ENCODE results near the gene SP2. TPM values are rescaled to one million over a fixed set of nuclear protein-coding genes. Genes with fewer than 3 reads are reported as not detected.

The SP2 gene
- total RNA-seq, 2 donors from 2014 or later, result 12.8 to 13.4 TPM

DNA sequence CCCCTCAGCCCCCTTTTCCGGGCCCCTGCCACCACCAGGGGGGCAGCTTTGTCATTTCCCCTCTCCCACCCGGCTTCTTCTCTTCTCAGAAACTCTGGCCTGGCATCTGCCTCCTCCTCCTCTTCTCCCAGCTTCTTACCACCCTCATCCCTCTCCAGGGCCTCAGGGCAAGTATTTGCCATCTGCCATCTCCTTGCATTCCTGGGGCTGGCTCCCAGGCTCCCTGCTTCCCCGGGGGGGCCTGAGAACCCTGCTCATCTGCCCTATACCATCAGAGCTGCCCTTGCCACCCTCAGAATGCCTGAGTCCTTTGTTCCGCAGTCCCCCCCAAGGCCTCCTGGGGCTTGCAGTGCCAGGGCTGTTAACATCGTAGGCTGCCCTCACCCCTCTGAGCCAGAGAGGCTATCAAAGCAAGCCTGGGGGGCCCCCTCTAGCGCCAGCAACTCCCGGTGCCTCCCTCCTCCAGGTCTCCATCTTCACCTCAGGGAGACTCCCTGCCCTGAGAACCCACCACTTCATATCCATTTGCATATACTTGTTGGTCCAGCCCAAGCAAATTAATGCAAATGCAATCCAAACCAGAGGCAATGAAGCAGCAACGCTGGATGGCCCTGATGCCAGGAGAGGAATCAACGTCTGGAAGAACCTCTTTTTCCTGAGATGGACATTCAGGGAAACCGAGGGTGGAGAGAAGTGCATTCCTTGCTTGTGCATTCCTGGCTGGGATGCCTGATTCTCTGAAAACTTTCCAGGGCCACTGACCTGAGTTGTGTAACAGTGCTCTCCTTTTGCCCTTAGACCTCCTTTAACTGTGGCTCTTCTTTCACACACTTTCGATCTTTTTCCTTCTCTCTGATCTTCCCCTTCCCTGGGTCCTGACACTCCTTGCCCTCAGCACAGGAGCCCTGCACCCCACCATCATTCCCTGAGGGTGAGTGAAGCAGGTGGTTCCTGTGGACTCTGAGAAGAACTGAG is 20.7 kb upstream of the SP2 start:
- no peak overlapping the region for H3K27ac Mint-ChIP-seq
- no peaks in the 10 kb centered on the region for H3K36me3 Mint-ChIP-seq (ENCODE audit: low read depth)
- peaks cover 37% of the 10 kb centered on the region for H3K27me3 Mint-ChIP-seq (ENCODE audit: insufficient read depth)
- H3K27ac ChIP-seq (ENCODE audit: low read depth, low read length), result no peak overlapping the region
- WGBS, 2 experiments (ENCODE audit: insufficient coverage in 1 of 2, insufficient read length in 1 of 2), result 59 to 67% methylated on average over 10 to 11 of the region's 11 CpGs
- H3K4me3 Mint-ChIP-seq, result no peak overlapping the region
- H3K36me3 ChIP-seq (ENCODE audit: control insufficient read depth, insufficient read depth, low read length), result no peaks in the 10 kb centered on the region
- H3K9me3 ChIP-seq (ENCODE audit: control insufficient read depth, low read length), result no peaks in the 10 kb centered on the region
- no peaks in the 10 kb centered on the region for H3K9me3 Mint-ChIP-seq
- H3K9ac ChIP-seq (ENCODE audit: extremely low read depth, low read length, poor library complexity, severe bottlenecking), result no peak overlapping the region
- no peak overlapping the region for H3K4me3 ChIP-seq (ENCODE audit: low read length)
- no peak for TF ChIP-seq CTCF (conservative IDR thresholded peaks at IDR 0.05)
- DNase-seq, result no peak
- peaks cover 43% of the 10 kb centered on the region for H3K4me1 Mint-ChIP-seq
- peaks cover 18% of the 10 kb centered on the region for H3K27me3 ChIP-seq (ENCODE audit: control insufficient read depth, insufficient read depth, low read length, poor library complexity, severe bottlenecking)
- H3K4me1 ChIP-seq (ENCODE audit: control insufficient read depth, insufficient read depth, low read length), result peaks cover 7% of the 10 kb centered on the region

DNA sequence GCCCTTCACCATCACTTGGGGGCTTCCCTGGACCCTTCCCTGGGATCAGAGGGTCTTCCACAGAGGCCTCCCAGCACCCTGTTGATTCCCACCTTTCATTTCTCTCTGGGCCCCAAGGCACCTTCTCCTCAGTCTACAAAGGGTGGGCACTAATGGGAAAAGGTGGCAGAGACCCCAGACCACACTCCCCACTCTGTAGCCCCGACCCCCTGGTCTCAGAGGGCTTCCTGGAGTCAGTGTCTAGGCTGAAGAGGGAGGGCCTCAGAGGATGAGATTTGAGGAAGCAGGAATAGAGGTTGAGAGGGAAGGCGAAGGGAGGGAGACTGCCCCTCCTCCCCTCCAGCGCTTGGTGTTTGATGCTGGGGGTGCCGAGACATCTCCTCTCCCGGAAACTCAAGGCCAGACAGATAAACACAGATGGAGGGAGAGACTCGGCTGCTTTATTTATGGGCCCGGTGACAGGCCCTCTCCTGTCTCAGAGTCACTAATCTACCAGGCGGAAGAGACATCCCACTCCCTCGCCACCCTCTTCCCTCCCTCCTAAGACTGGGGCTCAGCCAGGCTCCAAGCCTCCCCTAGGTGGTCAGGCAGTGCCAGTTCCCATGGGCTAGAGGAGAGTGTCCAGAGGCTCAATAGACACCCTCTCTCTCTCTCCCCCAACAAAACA is 18.5 kb upstream of the SP2 start:
- no peak for DNase-seq
- Histone ChIP-seq H3K27ac (ENCODE audit: low read depth, low read length) (no peak overlapping the region), H3K27me3 (ENCODE audit: control insufficient read depth, insufficient read depth, low read length, poor library complexity, severe bottlenecking) (no peaks in the 10 kb centered on the region), H3K36me3 (ENCODE audit: control insufficient read depth, insufficient read depth, low read length) (no peaks in the 10 kb centered on the region), H3K4me3 (ENCODE audit: low read length) (no peak overlapping the region), H3K9me3 (ENCODE audit: control insufficient read depth, low read length) (no peaks in the 10 kb centered on the region), H3K4me1 (ENCODE audit: control insufficient read depth, insufficient read depth, low read length) (peaks cover 5% of the 10 kb centered on the region), H3K9ac (ENCODE audit: extremely low read depth, low read length, poor library complexity, severe bottlenecking) (no peak overlapping the region)
- no peak overlapping the region for H3K4me3 Mint-ChIP-seq
- no peaks in the 10 kb centered on the region for H3K9me3 Mint-ChIP-seq
- no peak overlapping the region for H3K27ac Mint-ChIP-seq
- no peak for TF ChIP-seq CTCF (conservative IDR thresholded peaks at IDR 0.05)
- H3K27me3 Mint-ChIP-seq (ENCODE audit: insufficient read depth), result peaks cover 26% of the 10 kb centered on the region
- WGBS, 2 experiments (ENCODE audit: insufficient coverage in 1 of 2, insufficient read length in 1 of 2), result 79 to 100% methylated on average over 1 to 9 of the region's 9 CpGs
- no peaks in the 10 kb centered on the region for H3K36me3 Mint-ChIP-seq (ENCODE audit: low read depth)
- peaks cover 32% of the 10 kb centered on the region for H3K4me1 Mint-ChIP-seq

GRCh38 chr17:47878203-47879027 is 17.6 kb upstream of the SP2 start:
- H3K9me3 ChIP-seq (ENCODE audit: control insufficient read depth, low read length), result no peaks in the 10 kb centered on the region
- no peak overlapping the region for H3K9ac ChIP-seq (ENCODE audit: extremely low read depth, low read length, poor library complexity, severe bottlenecking)
- peaks cover 25% of the 10 kb centered on the region for H3K4me1 Mint-ChIP-seq
- H3K36me3 ChIP-seq (ENCODE audit: control insufficient read depth, insufficient read depth, low read length), result no peaks in the 10 kb centered on the region
- no peak overlapping the region for H3K4me3 Mint-ChIP-seq
- DNase-seq, result no peak
- H3K27ac Mint-ChIP-seq, result no peak overlapping the region
- no peaks in the 10 kb centered on the region for H3K4me1 ChIP-seq (ENCODE audit: control insufficient read depth, insufficient read depth, low read length)
- WGBS, 2 experiments (ENCODE audit: insufficient coverage in 1 of 2, insufficient read length in 1 of 2), result 76 to 82% methylated on average over 6 to 10 of the region's 10 CpGs
- H3K9me3 Mint-ChIP-seq, result no peaks in the 10 kb centered on the region
- no peak overlapping the region for H3K4me3 ChIP-seq (ENCODE audit: low read length)
- no peak overlapping the region for H3K27ac ChIP-seq (ENCODE audit: low read depth, low read length)
- no peak for TF ChIP-seq CTCF (conservative IDR thresholded peaks at IDR 0.05)
- H3K27me3 ChIP-seq (ENCODE audit: control insufficient read depth, insufficient read depth, low read length, poor library complexity, severe bottlenecking), result no peaks in the 10 kb centered on the region
- no peaks in the 10 kb centered on the region for H3K36me3 Mint-ChIP-seq (ENCODE audit: low read depth)
- H3K27me3 Mint-ChIP-seq (ENCODE audit: insufficient read depth), result peaks cover 29% of the 10 kb centered on the region

Measured in endodermal cell (in vitro differentiated cells).